GM12875 (cell line): Measurements from ENCODE around the gene AICDA.
A peak's percentile ranks its signal among the peaks of the same experiment; 100 is the strongest.
"Not testable (repeated sequence)": the region's sequence is repeated elsewhere in the genome, so short reads cannot be mapped to it uniquely, and the experiment has no call there.

Experiments used
- H3K4me3 ChIP-seq: one replicate; pipeline ENCODE4 v1.5.1; 2011; ENCODE audit warnings: low read depth, low read length, control low read depth
- CTCF ChIP-seq: IDR thresholded peaks from 2 replicates; pipeline ENCODE4 v1.5.1; 2011; ENCODE audit warnings: low read depth, mild to moderate bottlenecking, control low read depth, inconsistent platforms, low read length, moderate library complexity, borderline replicate concordance; ENCODE audit not compliant: insufficient read depth

Gene AICDA

GRCh38 chr12:8590842-8591545 is 21.7 kb downstream of the AICDA start:
- no peak overlapping the region for H3K4me3 ChIP-seq
- TF ChIP-seq CTCF, result peak; percentile 45; the same call in 1 of the 2 replicates

GRCh38 chr12:8589679-8590078 is 23.0 kb downstream of the AICDA start:
- no peak for TF ChIP-seq CTCF
- H3K4me3 ChIP-seq, result no peak overlapping the region

- not testable (repeated sequence) for H3K4me3 ChIP-seq
These were observed 28.2 kb downstream of the AICDA start for GRCh38 chr12:8584478-8584877.

GRCh38 chr12:8584004-8584403 is 28.7 kb downstream of the AICDA start:
- no peak overlapping the region for H3K4me3 ChIP-seq
- TF ChIP-seq CTCF, result no peak

DNA sequence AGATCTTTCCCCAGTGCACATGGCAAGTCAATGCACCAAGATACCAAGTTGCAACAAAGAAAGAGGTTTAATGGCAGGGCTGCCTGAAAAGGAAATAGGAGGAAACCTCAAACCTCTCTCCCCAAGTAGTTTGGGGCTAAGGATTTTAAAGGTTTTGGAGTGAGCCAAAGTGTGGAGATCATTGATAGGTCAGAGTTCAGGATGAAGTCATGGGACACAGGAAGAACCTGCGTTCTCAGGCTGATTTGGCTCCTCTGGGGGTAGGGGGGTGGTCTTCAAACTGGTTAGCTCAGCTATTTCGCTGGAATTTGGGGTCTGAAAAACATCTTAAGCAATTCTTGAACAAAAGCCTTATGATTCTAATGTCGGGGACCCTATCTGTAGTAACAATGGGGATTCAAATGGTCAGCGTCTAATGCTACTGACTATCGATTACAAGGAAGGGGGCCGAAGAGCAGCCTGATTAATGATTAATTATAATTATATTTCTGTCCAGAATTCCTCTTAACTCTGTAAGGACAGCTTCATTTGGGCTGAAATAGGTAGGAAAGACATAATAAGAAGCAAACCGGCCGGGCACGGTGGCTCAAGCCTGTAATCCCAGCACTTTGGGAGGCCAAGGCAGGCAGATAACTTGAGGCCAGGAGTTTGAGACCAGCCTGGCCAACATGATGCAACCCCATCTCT is 31.4 kb downstream of the AICDA start:
- H3K4me3 ChIP-seq, result no peak overlapping the region
- TF ChIP-seq CTCF, result no peak

DNA sequence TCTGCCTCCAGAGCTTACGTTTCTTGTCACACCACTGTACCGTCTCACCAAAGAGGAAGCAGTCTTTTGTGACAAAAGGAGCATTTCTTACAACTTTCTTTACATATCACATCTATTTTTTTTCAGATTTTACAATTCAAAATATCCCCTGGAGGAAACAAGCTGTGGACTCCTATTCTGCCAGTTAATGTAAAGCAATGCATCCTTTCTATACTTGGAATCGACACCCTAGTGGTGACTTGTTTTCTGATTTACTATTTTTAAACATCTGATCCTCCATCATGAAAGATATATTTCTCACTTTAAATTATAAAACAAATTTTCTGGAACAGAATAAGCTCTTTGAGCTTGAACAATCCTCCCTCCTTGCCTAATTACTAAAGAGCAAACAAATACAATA is 34.8 kb downstream of the AICDA start:
- H3K4me3 ChIP-seq, result no peak overlapping the region
- TF ChIP-seq CTCF, result no peak

DNA sequence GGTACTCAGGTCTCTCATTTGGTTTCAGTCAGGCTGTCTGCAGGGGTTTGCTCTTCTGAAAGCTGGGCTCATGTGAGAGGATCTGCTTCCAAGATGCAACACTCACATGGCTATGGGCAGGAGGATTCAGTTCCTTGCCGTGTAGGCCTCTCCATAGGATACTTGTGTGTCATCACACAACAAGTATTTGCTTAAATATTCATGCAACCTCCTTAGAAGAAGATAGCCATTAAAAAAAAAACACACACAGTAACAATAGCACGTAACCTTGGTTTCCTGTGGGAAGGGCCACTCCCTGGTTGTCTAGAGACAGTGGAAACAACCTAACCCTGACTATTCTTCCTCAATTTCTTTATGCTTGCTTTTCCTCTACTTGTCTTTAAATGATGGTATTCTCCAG is 40.2 kb downstream of the AICDA start:
- no peak for TF ChIP-seq CTCF
- no peak overlapping the region for H3K4me3 ChIP-seq
